AG10803 (cell line): ENCODE results near the gene ZNF799.
"Not testable (repeated sequence)": the region's sequence is repeated elsewhere in the genome, so short reads cannot be mapped to it uniquely, and the experiment has no call there.

Experiments
- DNase-seq: peaks from one replicate; pipeline ENCODE4 v3.0.0; 2010; ENCODE audit warnings: low read depth
- H3K4me3 ChIP-seq: 2 replicates; pipeline ENCODE4 v1.5.1; 2011; ENCODE audit warnings: mild to moderate bottlenecking, low read length, control low read depth
- CTCF ChIP-seq: conservative IDR thresholded peaks from 2 replicates; pipeline ENCODE4 v1.5.1; 2011; ENCODE audit warnings: mild to moderate bottlenecking, low read length, control low read depth, inconsistent platforms

The ZNF799 gene

GRCh38 chr19:12400633-12401502, at the start of gene ZNF799:
Gene ZNF799 (minus strand): TSS chr19:12401271. CDS start chr19:12401070, 201 bp downstream.
- peak within 1 kb of the TSS; percentile 83 for H3K4me3 ChIP-seq
- TF ChIP-seq CTCF = no peak
- peak; percentile 94 for DNase-seq

- TF ChIP-seq CTCF = no peak
- H3K4me3 ChIP-seq = no peak overlapping the region
- no peak for DNase-seq
These were observed 49.8 kb upstream of the ZNF799 start for GRCh38 chr19:12450844-12451243.

- no peak overlapping the region for H3K4me3 ChIP-seq
- TF ChIP-seq CTCF = no peak
- DNase-seq = no peak
These were observed 47.7 kb upstream of the ZNF799 start for GRCh38 chr19:12448808-12449207.

- DNase-seq = peak; percentile 93
- no peak for TF ChIP-seq CTCF
- peak within 1 kb of the TSS; percentile 85 for H3K4me3 ChIP-seq
These were observed 39.7 kb upstream of the ZNF799 start, which contains the start of gene ZNF443 for GRCh38 chr19:12440541-12441316. Gene ZNF443 (minus strand): TSS chr19:12441021. CDS start chr19:12440914, 107 bp downstream.

GRCh38 chr19:12439686-12440540, 38.8 kb upstream of the ZNF799 start:
- not testable (repeated sequence) for DNase-seq

GRCh38 chr19:12430726-12431299, 29.7 kb upstream of the ZNF799 start:
- not testable (repeated sequence) for H3K4me3 ChIP-seq, DNase-seq

More at GRCh38 chr19:12439686-12440540, 38.8 kb upstream of the ZNF799 start:
- peak overlapping the region; percentile 85 for H3K4me3 ChIP-seq

GRCh38 chr19:12425888-12426274, 24.8 kb upstream of the ZNF799 start:
- DNase-seq = no peak
- TF ChIP-seq CTCF = no peak
- no peak overlapping the region for H3K4me3 ChIP-seq
